DOHH2 (cell line): Measurements from ENCODE around the gene HNRNPK.

Experiments
- H3F3A ChIP-seq: fragments of 200-600 bp; sonication (generic), shearing (Covaris generic); 2 replicates; pipeline ENCODE4 v1.6.0; 2016; ENCODE audit warnings: antibody characterized with exemption, mild to moderate bottlenecking; ENCODE audit not compliant: control insufficient read depth, insufficient read depth
- H3K27ac ChIP-seq: fragments of 200-600 bp; sonication (generic); 2 replicates; pipeline ENCODE4 v1.5.1; 2014; ENCODE audit warnings: low read depth, mild to moderate bottlenecking, low read length, moderate library complexity
- H3K27me3 ChIP-seq: fragments of 200-600 bp; sonication (generic); 2 replicates; pipeline ENCODE4 v1.6.1; 2014; ENCODE audit warnings: mild to moderate bottlenecking, low read length, mixed read lengths; ENCODE audit not compliant: control insufficient read depth
- H3K36me3 ChIP-seq: fragments of 200-600 bp; sonication (generic); 2 replicates; pipeline ENCODE4 v1.6.1; 2014; ENCODE audit warnings: mild to moderate bottlenecking, low read length, moderate library complexity, mixed read lengths; ENCODE audit not compliant: control insufficient read depth
- H3K4me1 ChIP-seq: fragments of 200-600 bp; sonication (generic); 2 replicates; pipeline ENCODE4 v1.6.1; 2014; ENCODE audit warnings: mild to moderate bottlenecking, low read length, mixed read lengths; ENCODE audit not compliant: control insufficient read depth
- H3K4me2 ChIP-seq: fragments of 200-600 bp; sonication (generic); 2 replicates; pipeline ENCODE4 v1.6.0; 2014; ENCODE audit warnings: mild to moderate bottlenecking, low read length, moderate library complexity
- H3K4me3 ChIP-seq: fragments of 200-600 bp; sonication (generic); 2 replicates; pipeline ENCODE4 v1.5.1; 2014; ENCODE audit warnings: mild to moderate bottlenecking, low read length, mixed read lengths
- H3K79me2 ChIP-seq: fragments of 200-600 bp; sonication (generic); 2 replicates; pipeline ENCODE4 v1.6.1; 2014; ENCODE audit warnings: mild to moderate bottlenecking, low read length, mixed read lengths; ENCODE audit not compliant: control insufficient read depth
- H3K9me2 ChIP-seq: fragments of 200-600 bp; sonication (generic); replicated peaks from 2 replicates; pipeline ENCODE4 v1.6.1; 2014; ENCODE audit warnings: mild to moderate bottlenecking, low read length, mixed read lengths; ENCODE audit not compliant: control insufficient read depth
- H3K9me3 ChIP-seq: fragments of 200-600 bp; sonication (generic); 2 replicates; pipeline ENCODE4 v1.6.1; 2014; ENCODE audit warnings: antibody characterized with exemption, low read length, mixed read lengths; ENCODE audit not compliant: control insufficient read depth, insufficient read depth
- H4K20me1 ChIP-seq: fragments of 200-600 bp; sonication (generic); 2 replicates; pipeline ENCODE4 v1.6.0; 2014; ENCODE audit warnings: low read depth, mild to moderate bottlenecking, antibody characterized with exemption, low read length, moderate library complexity; ENCODE audit not compliant: control insufficient read depth, insufficient read depth
- EZH2phosphoT487 ChIP-seq: fragments of 200-600 bp; sonication (generic); IDR thresholded peaks from 2 replicates; pipeline ENCODE4 v1.6.1; 2017; ENCODE audit warnings: borderline replicate concordance, mild to moderate bottlenecking, antibody characterized with exemption, low read length, moderate library complexity, mixed read lengths
- TF ChIP-seq, protein P1 (sequence below): fragments of 200-600 bp; sonication (generic); IDR thresholded peaks from one replicate; pipeline ENCODE4 v1.5.1; 2014; ENCODE audit warnings: antibody characterized with exemption, mild to moderate bottlenecking, low read depth, low read length; ENCODE audit not compliant: poor library complexity, severe bottlenecking

HNRNPK gene

DNA sequence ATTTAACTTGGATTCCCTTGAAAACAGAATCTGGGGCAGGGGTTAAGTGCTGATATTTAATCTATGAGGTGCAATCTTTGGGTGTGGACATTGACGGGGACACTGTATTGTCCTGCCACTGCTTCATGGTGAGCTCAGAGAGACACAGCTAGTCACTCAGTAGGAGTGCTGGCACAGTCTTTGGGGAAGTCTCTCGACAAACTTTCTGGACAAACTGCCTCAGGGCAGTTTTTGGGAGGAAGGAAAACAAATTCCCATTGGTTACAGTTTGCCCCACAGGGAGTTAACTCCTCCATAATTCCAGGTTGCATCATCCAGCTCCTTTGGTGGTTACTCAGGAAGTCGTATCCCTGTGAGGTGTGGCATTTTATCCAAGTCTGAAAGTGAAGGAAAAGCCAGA, 17.9 kb downstream of the HNRNPK start:
- H3K27me3 ChIP-seq = no peaks in the 10 kb centered on the region
- H3K36me3 ChIP-seq = peaks cover 11% of the 10 kb centered on the region
- no peak overlapping the region for H3K4me2 ChIP-seq
- no peak overlapping the region for H3K27ac ChIP-seq
- H3F3A ChIP-seq = peaks cover 32% of the 10 kb centered on the region
- no peaks in the 10 kb centered on the region for H3K9me2 ChIP-seq
- no peak overlapping the region for H3K4me3 ChIP-seq
- H3K79me2 ChIP-seq = no peaks in the 10 kb centered on the region
- TF ChIP-seq, protein P1, sequence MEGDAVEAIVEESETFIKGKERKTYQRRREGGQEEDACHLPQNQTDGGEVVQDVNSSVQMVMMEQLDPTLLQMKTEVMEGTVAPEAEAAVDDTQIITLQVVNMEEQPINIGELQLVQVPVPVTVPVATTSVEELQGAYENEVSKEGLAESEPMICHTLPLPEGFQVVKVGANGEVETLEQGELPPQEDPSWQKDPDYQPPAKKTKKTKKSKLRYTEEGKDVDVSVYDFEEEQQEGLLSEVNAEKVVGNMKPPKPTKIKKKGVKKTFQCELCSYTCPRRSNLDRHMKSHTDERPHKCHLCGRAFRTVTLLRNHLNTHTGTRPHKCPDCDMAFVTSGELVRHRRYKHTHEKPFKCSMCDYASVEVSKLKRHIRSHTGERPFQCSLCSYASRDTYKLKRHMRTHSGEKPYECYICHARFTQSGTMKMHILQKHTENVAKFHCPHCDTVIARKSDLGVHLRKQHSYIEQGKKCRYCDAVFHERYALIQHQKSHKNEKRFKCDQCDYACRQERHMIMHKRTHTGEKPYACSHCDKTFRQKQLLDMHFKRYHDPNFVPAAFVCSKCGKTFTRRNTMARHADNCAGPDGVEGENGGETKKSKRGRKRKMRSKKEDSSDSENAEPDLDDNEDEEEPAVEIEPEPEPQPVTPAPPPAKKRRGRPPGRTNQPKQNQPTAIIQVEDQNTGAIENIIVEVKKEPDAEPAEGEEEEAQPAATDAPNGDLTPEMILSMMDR = no peak
- no peak for TF ChIP-seq EZH2phosphoT487
- peaks cover 5% of the 10 kb centered on the region for H3K4me1 ChIP-seq
- no peaks in the 10 kb centered on the region for H3K9me3 ChIP-seq
- H4K20me1 ChIP-seq = peaks cover 3% of the 10 kb centered on the region; the same call in 1 of the 2 replicates

DNA sequence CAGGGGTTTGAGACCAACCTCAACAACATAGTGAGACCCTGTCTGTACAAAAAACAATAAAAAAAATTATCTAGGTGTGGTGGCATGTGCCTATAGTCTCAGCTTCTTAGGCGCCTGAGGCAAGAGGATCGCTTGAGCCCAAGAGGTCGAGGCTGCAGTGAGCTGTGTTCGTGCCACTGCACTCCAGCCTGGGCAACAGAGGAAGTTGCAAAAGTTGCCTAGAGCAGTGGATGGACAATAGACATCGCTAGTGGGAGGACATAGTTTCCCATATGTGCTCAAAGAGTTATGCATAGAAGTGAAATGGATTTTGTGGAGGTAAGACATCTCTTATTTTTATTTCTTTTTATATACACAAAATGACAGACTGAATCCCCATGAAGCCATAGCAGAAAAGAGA, 19.0 kb downstream of the HNRNPK start:
- Histone ChIP-seq H3K9me3 (no peaks in the 10 kb centered on the region), H3F3A (peaks cover 21% of the 10 kb centered on the region), H3K4me3 (no peak overlapping the region), H3K36me3 (peaks cover 5% of the 10 kb centered on the region; the same call in 1 of the 2 replicates), H3K79me2 (peaks cover 5% of the 10 kb centered on the region), H3K4me1 (peaks cover 11% of the 10 kb centered on the region), H3K9me2 (no peaks in the 10 kb centered on the region), H3K27me3 (no peaks in the 10 kb centered on the region), H3K4me2 (no peak overlapping the region), H3K27ac (no peak overlapping the region), H4K20me1 (no peaks in the 10 kb centered on the region)
- TF ChIP-seq, protein P1 = no peak
- TF ChIP-seq EZH2phosphoT487 = no peak

DNA sequence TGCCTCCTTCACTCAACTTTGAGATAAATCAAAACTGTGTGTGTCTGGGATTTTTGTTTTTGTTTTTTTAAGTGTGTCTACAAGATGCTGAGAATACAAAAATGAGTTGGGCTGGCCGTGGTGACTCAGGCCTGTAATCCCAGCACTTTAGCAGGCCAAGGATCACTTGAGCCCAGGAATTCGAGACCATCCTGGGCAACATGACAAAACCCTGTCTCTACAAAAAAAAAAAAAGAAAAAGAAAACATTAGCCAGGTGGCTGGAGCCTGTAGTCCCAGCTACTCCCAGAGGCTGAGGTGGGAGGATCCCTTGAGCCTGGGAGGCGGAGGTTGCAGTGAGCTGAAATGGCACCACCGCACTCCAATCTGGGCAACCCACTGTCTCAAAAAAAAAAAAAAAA, 21.0 kb downstream of the HNRNPK start:
- Histone ChIP-seq H3K4me3 (no peak overlapping the region), H3K79me2 (peaks cover 13% of the 10 kb centered on the region), H3K4me1 (peaks cover 20% of the 10 kb centered on the region), H3K36me3 (peaks cover 9% of the 10 kb centered on the region), H3F3A (peaks cover 5% of the 10 kb centered on the region; the same call in 1 of the 2 replicates), H3K27me3 (no peaks in the 10 kb centered on the region), H3K9me2 (no peaks in the 10 kb centered on the region), H3K4me2 (no peak overlapping the region), H4K20me1 (no peaks in the 10 kb centered on the region), H3K9me3 (no peaks in the 10 kb centered on the region), H3K27ac (no peak overlapping the region)
- no peak for TF ChIP-seq EZH2phosphoT487
- TF ChIP-seq, protein P1 = no peak

DNA sequence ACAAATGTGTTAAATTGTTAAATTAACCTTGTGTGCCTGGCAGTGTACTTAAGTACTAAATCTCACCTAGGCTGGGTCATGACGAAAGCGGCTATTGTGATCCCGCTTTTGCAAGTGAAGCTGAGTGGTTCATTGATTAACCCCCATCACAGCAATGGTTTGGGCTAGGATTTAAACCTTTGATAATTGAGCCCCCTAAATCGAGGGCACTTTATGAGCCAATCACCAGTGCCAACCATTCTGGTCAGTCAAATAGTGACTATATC, 22.8 kb downstream of the HNRNPK start:
- peak overlapping the region; percentile 47 for H3K27ac ChIP-seq

More for the DNA sequence above, 22.8 kb downstream of the HNRNPK start:
- Histone ChIP-seq H3K79me2 (peaks cover 13% of the 10 kb centered on the region), H3F3A (peaks cover 5% of the 10 kb centered on the region; the same call in 1 of the 2 replicates), H3K4me2 (peak overlapping the region; percentile 97), H3K9me2 (no peaks in the 10 kb centered on the region), H3K9me3 (no peaks in the 10 kb centered on the region), H3K4me1 (peaks cover 20% of the 10 kb centered on the region), H3K27me3 (no peaks in the 10 kb centered on the region), H3K4me3 (peak overlapping the region; percentile 93), H3K36me3 (peaks cover 13% of the 10 kb centered on the region), H4K20me1 (no peaks in the 10 kb centered on the region)
- no peak for TF ChIP-seq EZH2phosphoT487
- TF ChIP-seq, protein P1 = no peak
